SK-N-SH (cell line): ENCODE measurements around the gene TMEM39B. TPM values are rescaled to one million over a fixed set of nuclear protein-coding genes. Genes with fewer than 3 reads are reported as not detected.
A peak's percentile ranks its signal among the peaks of the same experiment; 100 is the strongest.

ENCODE experiments used
- CTCF ChIA-PET: fragments of 300-600, 350-600 bp; formaldehyde crosslinking; extraction: SDS; loops from one replicate; lab custom pipeline; 2021; lab: Yijun Ruan, JAX
- POLR2A ChIA-PET: fragments of 350-600 bp; sonication (Branson Sonifier 250); formaldehyde crosslinking; extraction: SDS; loops from one replicate; lab custom pipeline; 2020; ENCODE audit warnings: antibody characterized with exemption, inconsistent platforms; lab: Yijun Ruan, JAX
- DNase-seq: peaks from one replicate; pipeline ENCODE4 v3.0.0; 2012
- H2AFZ ChIP-seq: fragments of 200-600 bp; sonication (generic); 2 replicates; pipeline ENCODE4 v1.8.1; 2016; ENCODE audit warnings: antibody characterized with exemption, mild to moderate bottlenecking, low read depth
- H3F3A ChIP-seq: fragments of 200-600 bp; sonication (generic); replicated peaks from 2 replicates; pipeline ENCODE3; 2016; ENCODE audit warnings: antibody characterized with exemption, mild to moderate bottlenecking; ENCODE audit not compliant: insufficient read depth
- H3K27ac ChIP-seq, 2 experiments: fragments of 200-500 bp in 1 of 2; fragments of 200-600 bp in 1 of 2; sonication (Bioruptor generic) in 1 of 2; sonication (generic), shearing (Covaris generic) in 1 of 2; 2 replicates each; pipeline versions ENCODE4 v1.5.1 to v1.6.1; 2014 to 2016; ENCODE audit warnings: low read depth in 2 of 2, inconsistent platforms in 1 of 2, low read length in 1 of 2, mild to moderate bottlenecking in 1 of 2, mixed read lengths in 1 of 2
- H3K27me3 ChIP-seq: fragments of 200-600 bp; sonication (generic), shearing (Covaris generic); 2 replicates; pipeline ENCODE4 v1.6.1; 2016; ENCODE audit warnings: mixed run types; ENCODE audit not compliant: insufficient read depth
- H3K36me3 ChIP-seq, 2 experiments: fragments of 200-500 bp in 1 of 2; fragments of 200-600 bp in 1 of 2; sonication (Bioruptor generic) in 1 of 2; sonication (generic) in 1 of 2; replicated peaks in 1 of 2; 2 replicates each; pipeline versions ENCODE3 to v1.5.1; 2014 to 2016; ENCODE audit warnings: low read length in 1 of 2, mild to moderate bottlenecking in 1 of 2; ENCODE audit not compliant: insufficient read depth in 2 of 2, control insufficient read depth in 1 of 2
- H3K4me1 ChIP-seq, 2 experiments: fragments of 200-500 bp in 1 of 2; fragments of 200-600 bp in 1 of 2; sonication (Bioruptor generic) in 1 of 2; sonication (generic), shearing (Covaris generic) in 1 of 2; 2 replicates each; pipeline versions ENCODE4 v1.5.1 to v1.6.1; 2014 to 2016; ENCODE audit warnings: low read depth in 1 of 2, low read length in 1 of 2, mixed run types in 1 of 2; ENCODE audit not compliant: insufficient read depth in 2 of 2, control insufficient read depth in 1 of 2
- H3K4me2 ChIP-seq: fragments of 200-600 bp; sonication (generic), shearing (Covaris generic); 2 replicates; pipeline ENCODE4 v1.6.1; 2017; ENCODE audit warnings: mixed run types
- H3K4me3 ChIP-seq, 2 experiments: fragments of 200-500 bp in 1 of 2; fragments of 200-600 bp in 1 of 2; sonication (Bioruptor generic) in 1 of 2; sonication (generic), shearing (Covaris generic) in 1 of 2; 2 replicates each; pipeline versions ENCODE4 v1.5.1 to v1.8.1; 2014 to 2016; ENCODE audit warnings: low read depth in 2 of 2, inconsistent platforms in 1 of 2, low read length in 1 of 2, mild to moderate bottlenecking in 1 of 2, mixed read lengths in 1 of 2, moderate library complexity in 1 of 2
- H3K79me2 ChIP-seq: fragments of 200-600 bp; sonication (generic); 2 replicates; pipeline ENCODE4 v1.8.1; 2017; ENCODE audit warnings: mild to moderate bottlenecking; ENCODE audit not compliant: insufficient read depth
- H3K9ac ChIP-seq: fragments of 200-600 bp; sonication (generic); 2 replicates; pipeline ENCODE4 v1.6.1; 2017; ENCODE audit warnings: mixed run types
- H3K9me2 ChIP-seq: fragments of 200-600 bp; sonication (generic); 2 replicates; pipeline ENCODE4 v1.6.1; 2017; ENCODE audit warnings: mixed run types
- H3K9me3 ChIP-seq: fragments of 200-600 bp; sonication (generic); 2 replicates; pipeline ENCODE4 v1.6.1; 2017; ENCODE audit warnings: mixed run types, mild to moderate bottlenecking, moderate library complexity
- H4K20me1 ChIP-seq: fragments of 200-600 bp; sonication (generic); 2 replicates; pipeline ENCODE4 v1.6.1; 2017; ENCODE audit warnings: mild to moderate bottlenecking, mixed run types; ENCODE audit not compliant: insufficient read depth
- CHD2 ChIP-seq: fragments of 150-350 bp; IDR thresholded peaks from 2 replicates; pipeline ENCODE4 v1.6.1; 2018; ENCODE audit warnings: low read length; ENCODE audit not compliant: partially characterized antibody
- EP300 ChIP-seq, 2 experiments: IDR thresholded peaks; 2 replicates each; pipeline versions ENCODE4 v1.4.0 to v1.6.1; 2012; ENCODE audit warnings: borderline replicate concordance in 1 of 2, low read depth in 1 of 2, low read length in 1 of 2
- FOXJ3 ChIP-seq: sonication (generic); formaldehyde crosslinking; IDR thresholded peaks from 2 replicates; pipeline ENCODE4 v1.5.1; 2020; ENCODE audit warnings: mild to moderate bottlenecking, missing genetic modification reagents
- JUND ChIP-seq: IDR thresholded peaks from 2 replicates; pipeline ENCODE4 v1.4.0; 2012
- NFIC ChIP-seq: IDR thresholded peaks from 2 replicates; pipeline ENCODE4 v1.4.0; 2012; ENCODE audit warnings: borderline replicate concordance
- NRF1 ChIP-seq: IDR thresholded peaks from 2 replicates; pipeline ENCODE4 v1.6.1; 2012; ENCODE audit warnings: low read depth, mild to moderate bottlenecking, low read length
- POLR2AphosphoS5 ChIP-seq: IDR thresholded peaks from 2 replicates; pipeline ENCODE4 v1.6.1; 2012; ENCODE audit warnings: low read depth, low read length
- RAD21 ChIP-seq: IDR thresholded peaks from 2 replicates; pipeline ENCODE4 v1.6.1; 2012; ENCODE audit warnings: mild to moderate bottlenecking, low read length
- RFX5 ChIP-seq: IDR thresholded peaks from 2 replicates; pipeline ENCODE4 v1.6.1; 2012; ENCODE audit warnings: mild to moderate bottlenecking, improper control_type of control experiment, low read length
- RXRA ChIP-seq: IDR thresholded peaks from 2 replicates; pipeline ENCODE4 v1.4.0; 2012; ENCODE audit warnings: low read depth, mild to moderate bottlenecking, borderline replicate concordance
- SIN3A ChIP-seq: IDR thresholded peaks from 2 replicates; pipeline ENCODE4 v1.6.1; 2012; ENCODE audit warnings: low read depth, mild to moderate bottlenecking, low read length, moderate library complexity, borderline replicate concordance
- TAF1 ChIP-seq: IDR thresholded peaks from 2 replicates; pipeline ENCODE4 v1.6.1; 2012; ENCODE audit warnings: low read depth, mild to moderate bottlenecking, low read length, moderate library complexity, borderline replicate concordance
- TEAD4 ChIP-seq: IDR thresholded peaks from 2 replicates; pipeline ENCODE4 v1.4.0; 2012; ENCODE audit warnings: mild to moderate bottlenecking, borderline replicate concordance; ENCODE audit not compliant: insufficient read depth
- YY1 ChIP-seq: IDR thresholded peaks from 2 replicates; pipeline ENCODE4 v1.4.0; 2012; ENCODE audit warnings: low read depth, mild to moderate bottlenecking
- WGBS: methylation state at CpG from one replicate; pipeline ENCODE4 v1.1.6; 2017; ENCODE audit warnings: low lambda C conversion rate; 5-methylcytosine and 5-hydroxymethylcytosine counted together
- polyA plus RNA-seq, 3 experiments: library from polyadenylated mRNA; depleted of rRNA; stranded (reverse); fragments of >200 nt; gene quantifications; 2 replicates each; pipeline ENCODE4 v1.2.3, GENCODE V29; 2012
- TF ChIP-seq, protein P1 (sequence below): IDR thresholded peaks from 2 replicates; pipeline ENCODE4 v1.4.0; 2012; ENCODE audit warnings: low read depth, borderline replicate concordance
- TF ChIP-seq, protein P2 (sequence below): IDR thresholded peaks from 2 replicates; pipeline ENCODE4; 2012
- TF ChIP-seq, protein P3 (sequence below): fragments of 150-350 bp; IDR thresholded peaks from 2 replicates; pipeline ENCODE4 v1.6.1; 2017; ENCODE audit warnings: antibody characterized with exemption, low read length, low read depth, borderline replicate concordance
- TF ChIP-seq, protein P4 (sequence below): fragments of 150-350 bp; IDR thresholded peaks from 2 replicates; pipeline ENCODE4 v1.6.1; 2016; ENCODE audit warnings: mild to moderate bottlenecking, low read depth, low read length

Gene TMEM39B
- polyA plus RNA-seq, 1 of the 3 experiments (the other 2 are of a cell fraction): 25.1 TPM

DNA sequence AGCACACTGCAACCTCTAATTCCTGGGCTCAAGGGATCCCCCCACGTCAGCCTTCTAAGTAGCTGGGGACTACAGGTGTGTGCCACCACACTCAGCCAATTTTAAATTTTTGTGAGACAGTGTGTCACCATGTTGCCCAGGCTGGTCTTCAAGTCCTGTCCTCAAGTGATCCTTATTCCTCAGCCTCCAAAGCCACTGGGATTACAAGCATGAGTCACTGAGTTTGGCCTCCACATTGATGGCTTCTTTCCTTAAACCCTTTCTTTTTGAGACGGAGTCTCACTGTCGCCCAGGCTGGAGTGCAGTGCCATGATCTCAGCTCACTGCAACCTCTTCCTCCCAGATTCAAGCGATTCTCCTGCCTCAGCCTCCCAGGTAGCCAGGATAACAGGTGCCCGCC lies 42.8 kb downstream of the TMEM39B start:
- peaks cover 99% of the 10 kb centered on the region for H3K79me2 ChIP-seq
- H3K9me3 ChIP-seq: no peaks in the 10 kb centered on the region
- H3K27ac ChIP-seq: peak overlapping the region in 1 of 2 experiments; percentile 70; a peak in 1 of 4 replicates
- no peak overlapping the region for H3K9ac ChIP-seq
- 98% methylated on average over 5 of the region's 5 CpGs for WGBS
- CTCF ChIA-PET: no interaction called here
- TF ChIP-seq, protein P1, sequence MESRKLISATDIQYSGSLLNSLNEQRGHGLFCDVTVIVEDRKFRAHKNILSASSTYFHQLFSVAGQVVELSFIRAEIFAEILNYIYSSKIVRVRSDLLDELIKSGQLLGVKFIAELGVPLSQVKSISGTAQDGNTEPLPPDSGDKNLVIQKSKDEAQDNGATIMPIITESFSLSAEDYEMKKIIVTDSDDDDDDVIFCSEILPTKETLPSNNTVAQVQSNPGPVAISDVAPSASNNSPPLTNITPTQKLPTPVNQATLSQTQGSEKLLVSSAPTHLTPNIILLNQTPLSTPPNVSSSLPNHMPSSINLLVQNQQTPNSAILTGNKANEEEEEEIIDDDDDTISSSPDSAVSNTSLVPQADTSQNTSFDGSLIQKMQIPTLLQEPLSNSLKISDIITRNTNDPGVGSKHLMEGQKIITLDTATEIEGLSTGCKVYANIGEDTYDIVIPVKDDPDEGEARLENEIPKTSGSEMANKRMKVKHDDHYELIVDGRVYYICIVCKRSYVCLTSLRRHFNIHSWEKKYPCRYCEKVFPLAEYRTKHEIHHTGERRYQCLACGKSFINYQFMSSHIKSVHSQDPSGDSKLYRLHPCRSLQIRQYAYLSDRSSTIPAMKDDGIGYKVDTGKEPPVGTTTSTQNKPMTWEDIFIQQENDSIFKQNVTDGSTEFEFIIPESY: no peak
- TF ChIP-seq, protein P2, sequence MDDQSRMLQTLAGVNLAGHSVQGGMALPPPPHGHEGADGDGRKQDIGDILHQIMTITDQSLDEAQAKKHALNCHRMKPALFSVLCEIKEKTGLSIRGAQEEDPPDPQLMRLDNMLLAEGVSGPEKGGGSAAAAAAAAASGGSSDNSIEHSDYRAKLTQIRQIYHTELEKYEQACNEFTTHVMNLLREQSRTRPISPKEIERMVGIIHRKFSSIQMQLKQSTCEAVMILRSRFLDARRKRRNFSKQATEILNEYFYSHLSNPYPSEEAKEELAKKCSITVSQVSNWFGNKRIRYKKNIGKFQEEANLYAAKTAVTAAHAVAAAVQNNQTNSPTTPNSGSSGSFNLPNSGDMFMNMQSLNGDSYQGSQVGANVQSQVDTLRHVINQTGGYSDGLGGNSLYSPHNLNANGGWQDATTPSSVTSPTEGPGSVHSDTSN: no peak
- TF ChIP-seq, protein P3, sequence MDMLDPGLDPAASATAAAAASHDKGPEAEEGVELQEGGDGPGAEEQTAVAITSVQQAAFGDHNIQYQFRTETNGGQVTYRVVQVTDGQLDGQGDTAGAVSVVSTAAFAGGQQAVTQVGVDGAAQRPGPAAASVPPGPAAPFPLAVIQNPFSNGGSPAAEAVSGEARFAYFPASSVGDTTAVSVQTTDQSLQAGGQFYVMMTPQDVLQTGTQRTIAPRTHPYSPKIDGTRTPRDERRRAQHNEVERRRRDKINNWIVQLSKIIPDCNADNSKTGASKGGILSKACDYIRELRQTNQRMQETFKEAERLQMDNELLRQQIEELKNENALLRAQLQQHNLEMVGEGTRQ: no peak
- no peak for TF ChIP-seq SIN3A
- TF ChIP-seq RAD21: no peak
- TF ChIP-seq FOXJ3: no peak
- TF ChIP-seq POLR2AphosphoS5: no peak
- TF ChIP-seq JUND: no peak
- no peak for TF ChIP-seq NFIC
- TF ChIP-seq NRF1: no peak
- TF ChIP-seq, protein P4, sequence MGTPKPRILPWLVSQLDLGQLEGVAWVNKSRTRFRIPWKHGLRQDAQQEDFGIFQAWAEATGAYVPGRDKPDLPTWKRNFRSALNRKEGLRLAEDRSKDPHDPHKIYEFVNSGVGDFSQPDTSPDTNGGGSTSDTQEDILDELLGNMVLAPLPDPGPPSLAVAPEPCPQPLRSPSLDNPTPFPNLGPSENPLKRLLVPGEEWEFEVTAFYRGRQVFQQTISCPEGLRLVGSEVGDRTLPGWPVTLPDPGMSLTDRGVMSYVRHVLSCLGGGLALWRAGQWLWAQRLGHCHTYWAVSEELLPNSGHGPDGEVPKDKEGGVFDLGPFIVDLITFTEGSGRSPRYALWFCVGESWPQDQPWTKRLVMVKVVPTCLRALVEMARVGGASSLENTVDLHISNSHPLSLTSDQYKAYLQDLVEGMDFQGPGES: no peak
- TF ChIP-seq TEAD4: no peak
- TF ChIP-seq RFX5: no peak
- no peak for TF ChIP-seq YY1
- no peak for TF ChIP-seq TAF1
- TF ChIP-seq EP300 (IDR thresholded peaks at IDR 0.05; ENCODE audit: borderline replicate concordance in 1 of 2, low read depth in 1 of 2, low read length in 1 of 2): no peak
- no peak for TF ChIP-seq CHD2
- TF ChIP-seq RXRA: no peak
- DNase-seq: no peak
- H3F3A ChIP-seq: peaks cover 12% of the 10 kb centered on the region
- H3K9me2 ChIP-seq: no peaks in the 10 kb centered on the region
- no peaks in the 10 kb centered on the region for H3K27me3 ChIP-seq
- no peak overlapping the region for H2AFZ ChIP-seq
- peaks cover 0 to 4% of the 10 kb centered on the region in 2 experiments for H3K36me3 ChIP-seq
- POLR2A ChIA-PET: no interaction called here
- no peak overlapping the region for H3K4me3 ChIP-seq
- H3K4me2 ChIP-seq: peak overlapping the region; percentile 64; the same call in 1 of the 2 replicates
- peaks cover 69% of the 10 kb centered on the region for H4K20me1 ChIP-seq
- H3K4me1 ChIP-seq: peaks cover 0 to 13% of the 10 kb centered on the region in 2 experiments; a peak in 2 of 4 replicates
